HG02970 (cell line): Measurements from ENCODE around the gene METAP2.

ENCODE experiments used
- ATAC-seq: cut with Tn5 transposase; IDR thresholded peaks from one replicate; pipeline ENCODE4 v1.9.1; 2021; ENCODE audit warnings: mild to moderate bottlenecking, moderate library complexity, moderate number of reproducible peaks; ENCODE audit not compliant: unreplicated experiment, low FRiP score

Gene METAP2

DNA sequence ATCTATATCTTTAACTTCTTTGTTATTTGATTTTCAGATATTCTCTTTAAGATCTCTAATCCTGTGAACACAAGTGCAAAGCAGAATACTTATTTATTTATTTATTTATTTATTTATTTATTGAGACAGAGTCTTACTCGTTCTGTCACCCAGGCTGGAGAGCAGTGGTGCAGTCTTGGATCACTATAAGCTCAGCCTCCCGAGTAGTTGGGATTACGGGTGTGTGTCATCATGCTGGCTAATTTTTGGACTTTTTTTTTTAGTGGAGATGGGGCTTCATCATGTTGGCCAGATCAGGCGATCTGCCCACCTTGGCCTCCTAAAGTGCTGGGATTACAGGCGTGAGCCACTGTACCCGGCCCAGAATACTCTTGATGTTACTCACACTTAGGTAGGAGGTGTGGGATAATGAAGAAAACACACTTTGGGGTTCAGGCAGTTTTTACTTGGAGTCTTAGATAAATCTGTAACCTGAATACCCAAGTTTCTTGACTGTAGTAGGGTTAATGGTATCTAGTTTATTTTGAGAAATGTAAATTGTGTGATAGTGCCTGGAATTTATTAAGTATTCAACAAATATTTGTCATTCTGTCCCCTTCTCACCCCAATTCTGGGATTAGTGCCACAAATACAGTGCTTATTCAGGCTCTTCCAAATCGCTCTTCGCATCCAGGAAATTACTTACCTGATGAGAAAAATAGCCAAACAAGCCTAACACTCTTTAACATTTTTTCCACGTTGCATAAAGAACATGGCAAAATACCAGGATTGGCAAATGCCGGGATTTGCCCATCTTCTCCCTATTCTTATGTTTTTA lies 33.0 kb downstream of the METAP2 start:
- no peak for ATAC-seq

DNA sequence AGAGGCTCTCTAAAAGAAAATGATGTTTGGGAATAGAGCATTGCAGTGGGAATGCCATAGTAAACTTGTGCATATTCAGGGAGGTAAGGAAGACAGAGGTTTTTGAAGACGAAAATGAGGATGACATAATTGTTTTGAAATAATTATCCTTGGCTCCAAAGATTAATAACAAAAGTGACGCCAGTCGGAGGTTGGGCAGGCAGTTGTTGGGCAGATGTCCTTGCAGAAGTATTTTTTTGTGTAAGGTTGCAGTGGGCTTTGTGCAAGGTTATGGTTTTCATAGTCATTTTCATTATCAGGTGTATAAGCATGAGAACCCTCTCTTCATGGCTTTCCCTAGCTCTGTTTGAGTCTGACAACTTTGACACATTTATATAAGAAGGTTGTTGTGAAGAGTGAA lies 35.3 kb downstream of the METAP2 start:
- ATAC-seq, result no peak

DNA sequence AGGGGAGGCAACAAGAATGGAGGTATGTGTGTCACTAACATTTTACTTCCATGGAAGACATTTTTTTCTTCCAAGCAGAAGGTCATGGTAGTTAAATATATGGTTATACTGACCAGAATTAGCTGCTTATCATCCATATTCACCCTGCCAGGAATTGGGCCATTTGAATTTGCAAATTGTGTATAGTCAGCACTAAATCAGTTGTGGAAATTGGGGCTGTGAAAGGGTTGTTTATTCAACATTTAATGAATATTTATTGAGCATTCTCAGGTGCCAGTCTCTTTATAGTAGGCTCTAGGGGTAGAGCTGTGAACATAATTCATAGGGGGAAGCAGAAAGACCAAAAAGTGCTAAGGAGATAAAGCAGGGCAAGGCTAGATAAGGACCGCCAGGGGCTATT lies 38.0 kb downstream of the METAP2 start:
- ATAC-seq, result no peak

DNA sequence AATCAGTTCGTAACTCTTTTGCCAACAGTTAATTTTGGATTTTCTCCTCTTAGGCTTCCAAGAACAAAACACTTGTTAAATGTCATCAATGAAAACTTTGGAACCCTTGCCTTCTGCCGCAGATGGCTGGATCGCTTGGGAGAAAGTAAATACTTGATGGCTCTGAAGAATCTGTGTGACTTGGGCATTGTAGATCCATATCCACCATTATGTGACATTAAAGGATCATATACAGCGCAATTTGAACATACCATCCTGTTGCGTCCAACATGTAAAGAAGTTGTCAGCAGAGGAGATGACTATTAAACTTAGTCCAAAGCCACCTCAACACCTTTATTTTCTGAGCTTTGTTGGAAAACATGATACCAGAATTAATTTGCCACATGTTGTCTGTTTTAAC lies 39.6 kb downstream of the METAP2 start:
- ATAC-seq, result no peak

DNA sequence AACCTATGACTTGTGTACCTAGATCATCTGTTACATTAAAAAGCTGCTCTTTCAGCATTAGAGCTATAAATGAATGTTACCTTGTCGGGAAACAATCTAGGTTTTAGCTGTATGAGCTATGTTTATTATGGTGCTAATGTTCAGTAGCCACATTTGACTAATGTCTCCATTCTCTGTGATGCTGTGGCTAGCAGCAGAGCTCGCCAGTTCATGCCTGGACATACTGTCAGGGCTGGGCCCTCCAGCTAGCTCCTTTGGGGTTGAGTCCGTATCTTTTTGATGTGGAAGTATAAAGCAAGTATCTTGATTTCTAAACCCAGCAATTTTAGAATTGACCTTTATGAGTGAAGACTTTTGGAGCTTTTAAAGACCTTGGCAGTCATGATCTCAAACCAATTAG lies 41.2 kb downstream of the METAP2 start:
- ATAC-seq, result no peak

DNA sequence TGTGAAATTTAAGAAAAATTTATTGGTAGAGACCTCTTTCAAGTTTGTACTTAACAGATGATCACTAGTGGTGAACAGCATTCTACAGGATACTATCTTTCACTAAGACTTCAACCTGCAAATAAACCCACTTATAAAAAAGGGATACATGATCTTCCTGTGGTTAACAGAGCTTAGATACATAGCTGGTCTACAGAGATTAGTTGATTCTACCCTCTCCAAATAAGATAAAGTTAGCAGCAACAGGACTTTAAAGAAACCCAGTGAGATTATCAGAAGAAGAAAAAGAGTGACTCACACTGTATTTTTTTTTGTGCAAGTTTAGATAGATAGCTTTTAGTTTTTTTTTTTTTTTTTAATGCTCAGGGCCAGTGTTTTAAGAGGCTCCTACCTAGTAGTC lies 42.8 kb downstream of the METAP2 start:
- ATAC-seq, result no peak

DNA sequence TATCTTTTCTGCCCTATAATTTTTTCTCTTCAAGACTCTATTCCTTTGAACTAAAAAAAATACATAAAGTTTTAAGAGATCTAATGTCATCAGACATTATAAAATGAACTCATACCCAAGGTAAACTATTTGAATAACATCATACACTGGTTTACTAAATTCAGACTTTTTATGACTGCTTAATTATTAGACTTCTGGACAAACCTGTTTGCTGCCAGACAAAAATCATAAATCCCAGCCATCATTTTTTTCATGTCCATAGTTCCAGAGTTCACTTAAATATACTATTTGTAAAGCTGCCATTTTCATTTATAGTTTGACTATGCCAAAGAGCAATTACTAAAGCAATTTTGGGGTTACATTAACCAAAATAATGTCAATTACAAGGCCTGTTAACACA lies 43.3 kb downstream of the METAP2 start:
- no peak for ATAC-seq

DNA sequence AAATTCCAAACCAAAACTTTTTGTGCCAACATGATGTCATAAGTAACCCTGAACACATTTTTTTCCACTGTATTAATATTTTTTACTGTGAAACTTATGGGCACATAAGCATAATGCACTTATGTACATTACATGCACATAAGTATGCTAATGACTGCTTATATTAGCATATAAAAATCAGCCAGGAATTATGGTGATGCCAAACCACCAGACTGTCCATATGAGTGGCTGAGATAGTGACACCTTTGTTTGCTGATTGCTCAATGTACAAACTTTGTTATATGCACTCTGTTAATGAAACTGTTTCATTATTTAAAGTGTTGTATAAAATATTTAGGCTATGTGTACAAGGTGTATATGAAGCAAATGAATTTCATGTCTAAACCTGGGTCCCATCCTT lies 45.0 kb downstream of the METAP2 start:
- no peak for ATAC-seq

DNA sequence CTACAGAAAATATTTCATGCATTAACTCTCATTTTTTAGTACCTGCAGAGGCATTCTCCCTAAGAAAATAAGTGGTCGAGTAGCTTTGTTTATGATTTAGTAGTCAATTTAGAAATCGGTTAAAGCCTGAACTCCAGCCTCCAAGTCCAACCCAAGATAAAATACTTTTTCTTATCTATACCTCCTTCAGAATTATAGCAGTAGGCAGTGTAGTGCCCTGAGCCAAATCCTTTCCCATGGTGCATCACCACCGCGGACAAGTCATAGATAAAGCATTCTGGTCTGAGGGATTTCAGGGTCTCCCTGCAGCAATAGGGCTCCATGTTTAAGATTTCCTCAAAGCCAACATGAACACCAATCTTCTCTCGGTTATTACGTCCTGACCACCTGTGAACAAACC lies 46.9 kb downstream of the METAP2 start:
- no peak for ATAC-seq

DNA sequence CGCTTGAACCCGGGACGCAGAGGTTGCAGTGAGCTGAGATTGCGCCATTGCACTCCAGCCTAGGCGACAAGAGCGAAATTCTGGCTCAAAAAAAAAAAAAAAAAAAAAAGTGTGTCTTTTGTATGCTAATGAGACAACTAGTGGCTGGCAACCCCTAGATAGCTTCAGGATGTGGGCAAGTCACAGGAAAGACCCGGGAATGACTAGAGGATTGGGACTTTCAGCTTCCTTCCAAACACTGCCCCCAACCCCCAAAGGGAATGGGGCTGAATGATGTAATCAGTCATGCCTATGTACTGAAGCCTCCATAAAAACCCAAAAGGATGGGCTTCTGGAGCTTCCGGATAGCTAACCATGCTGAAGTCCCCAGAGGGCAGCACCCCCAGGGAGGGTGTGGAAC lies 48.7 kb downstream of the METAP2 start:
- no peak for ATAC-seq

DNA sequence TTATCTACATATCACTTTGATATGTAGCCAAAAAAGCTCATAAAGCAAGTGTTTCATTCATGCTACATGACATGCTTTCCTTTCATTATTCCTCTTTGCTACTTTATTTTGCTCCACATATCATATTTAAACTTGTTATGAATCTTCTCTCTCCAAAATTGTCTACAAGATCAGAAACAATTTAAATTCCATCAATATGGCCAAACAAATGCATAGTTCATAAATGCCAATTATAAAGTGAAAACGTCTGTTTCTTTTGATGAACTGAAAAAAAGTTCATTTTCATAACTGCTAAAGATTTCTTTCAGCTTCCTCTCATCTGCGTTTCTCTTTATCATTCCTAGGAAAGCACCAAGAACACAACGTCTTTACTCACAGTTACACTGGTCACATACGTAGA lies 54.5 kb downstream of the METAP2 start:
- no peak for ATAC-seq

DNA sequence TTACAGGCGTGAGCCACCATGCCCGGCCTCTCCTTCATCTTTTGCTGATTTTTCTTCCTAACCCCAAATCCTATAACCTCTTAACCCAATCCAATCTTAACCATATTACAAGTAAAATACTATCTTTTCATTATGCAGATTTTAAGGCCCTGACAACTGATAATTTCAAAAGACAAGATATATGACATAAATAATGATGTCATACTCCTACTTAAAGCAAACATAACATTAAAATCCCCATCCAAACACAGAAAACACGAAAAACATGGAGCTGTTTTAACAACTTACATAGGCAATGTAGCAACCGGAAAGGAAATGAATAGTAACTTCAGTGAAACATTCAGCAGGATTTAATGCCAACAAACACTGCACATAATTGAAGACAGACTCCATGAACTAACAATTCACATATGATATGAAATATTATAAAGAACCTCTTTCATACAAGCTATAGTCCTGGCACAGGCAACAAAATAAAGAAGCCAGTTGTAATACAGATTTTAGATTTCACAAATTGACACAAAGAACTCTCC lies 55.8 kb downstream of the METAP2 start:
- ATAC-seq, result no peak

DNA sequence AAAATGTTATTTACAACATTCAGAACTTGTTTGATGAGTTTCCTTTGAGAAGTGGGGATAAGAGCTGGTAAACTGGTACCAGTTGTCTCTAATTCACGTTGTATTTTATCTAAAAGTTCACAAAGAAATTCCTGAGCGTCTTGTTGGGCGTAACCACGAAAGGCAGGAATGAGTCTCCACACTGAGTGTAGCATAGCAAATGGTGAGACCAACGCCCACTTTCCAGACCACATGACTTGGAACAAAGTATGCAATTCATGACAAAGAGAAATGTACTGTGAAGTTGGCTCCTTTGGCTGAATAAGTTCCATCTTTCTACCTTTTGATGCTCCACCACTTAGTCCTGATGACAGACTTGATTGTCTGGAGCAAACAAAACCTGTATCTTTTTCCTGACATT lies 58.9 kb downstream of the METAP2 start:
- ATAC-seq, result no peak

DNA sequence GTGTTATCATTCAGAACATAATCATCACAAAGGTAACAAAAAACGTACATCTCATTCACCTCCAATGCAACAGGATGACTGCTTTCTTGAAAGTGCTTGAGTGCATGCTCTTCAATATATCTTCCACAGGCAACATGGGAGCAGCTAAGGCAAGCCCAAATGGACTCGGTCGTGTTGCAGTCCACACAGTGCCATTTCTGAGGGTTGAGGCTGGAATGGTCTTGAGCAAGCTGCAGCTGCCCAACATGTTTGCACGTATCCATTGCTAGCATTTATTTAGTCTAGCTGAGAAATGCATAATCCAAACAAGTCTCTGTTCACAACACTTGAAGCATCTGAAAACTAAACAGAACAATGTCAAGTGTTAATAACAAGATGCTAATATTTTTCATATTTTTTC lies 60.0 kb downstream of the METAP2 start:
- no peak for ATAC-seq

DNA sequence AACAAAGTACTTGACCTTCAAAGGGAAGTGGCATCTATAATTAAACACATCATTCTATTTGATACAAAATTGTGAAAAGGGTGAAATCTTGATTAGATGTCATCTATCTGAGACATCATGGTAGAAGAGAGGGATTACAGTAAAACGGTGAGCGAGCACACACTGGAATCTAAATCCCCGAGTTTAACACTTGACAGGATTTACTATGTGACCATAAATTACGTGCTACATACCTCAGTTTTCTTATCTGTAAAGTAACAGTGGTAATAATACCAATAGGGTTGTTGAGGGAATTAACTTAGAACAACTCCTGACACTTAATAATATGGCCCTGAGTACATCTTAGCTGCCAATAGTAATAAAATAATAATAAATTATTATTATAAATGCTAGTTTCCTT lies 64.1 kb downstream of the METAP2 start:
- no peak for ATAC-seq

DNA sequence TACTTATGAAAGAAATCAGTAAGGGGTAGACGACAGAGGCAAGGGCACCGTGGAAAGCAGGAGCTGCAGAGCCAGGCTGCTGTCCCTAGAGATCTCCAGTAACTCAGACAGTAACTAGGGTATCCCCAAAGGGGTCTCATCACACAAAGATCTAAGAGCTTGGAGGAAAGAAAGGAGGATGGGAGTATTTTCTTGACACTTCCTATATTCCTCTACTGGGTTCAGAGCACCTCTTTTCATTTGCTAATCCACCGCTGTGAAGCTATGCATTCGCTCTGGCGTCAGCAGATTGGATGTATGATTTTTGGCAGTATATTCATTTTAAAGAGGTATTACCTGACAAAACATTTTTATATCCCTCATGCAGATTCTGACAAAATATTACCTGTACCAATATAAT lies 64.7 kb downstream of the METAP2 start:
- ATAC-seq, result no peak

DNA sequence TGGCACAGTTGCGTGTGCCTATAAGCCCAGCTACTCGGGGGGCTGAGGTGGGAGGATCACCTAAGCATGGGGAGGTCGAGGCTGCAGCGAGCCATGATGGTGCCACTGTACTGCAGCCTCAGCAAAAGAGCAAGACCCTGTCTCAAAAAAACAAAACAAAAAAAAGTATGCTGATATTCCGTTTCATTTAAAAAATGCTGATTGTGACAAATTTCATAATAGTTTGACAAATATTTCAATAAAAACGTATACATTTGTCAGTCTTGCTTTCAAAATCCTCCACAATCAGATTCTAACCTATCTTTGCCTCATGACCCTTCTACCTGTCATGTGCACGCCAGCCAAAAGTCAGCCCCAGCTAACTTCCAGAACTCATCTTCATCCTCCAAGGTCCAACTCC lies 67.5 kb downstream of the METAP2 start:
- ATAC-seq, result no peak

DNA sequence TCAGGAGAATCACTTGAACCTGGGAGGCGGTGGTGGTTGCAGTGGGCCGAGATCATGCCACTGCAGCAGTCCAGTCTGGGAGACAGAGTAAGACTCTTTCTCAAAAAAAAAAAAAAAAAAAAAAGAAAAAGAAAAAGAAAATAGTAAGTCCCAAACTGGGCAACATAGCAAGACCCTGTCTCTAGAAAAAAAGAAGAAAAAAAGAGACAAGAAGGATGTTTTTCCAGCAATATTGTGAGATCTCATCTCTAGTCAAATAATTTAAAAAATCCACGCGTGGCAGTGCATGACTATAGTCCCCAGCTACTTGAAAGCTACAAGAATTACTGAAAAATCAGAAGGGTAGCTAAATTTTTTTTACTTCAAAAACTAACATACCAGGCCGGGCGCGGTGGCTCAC lies 69.4 kb downstream of the METAP2 start:
- no peak for ATAC-seq

DNA sequence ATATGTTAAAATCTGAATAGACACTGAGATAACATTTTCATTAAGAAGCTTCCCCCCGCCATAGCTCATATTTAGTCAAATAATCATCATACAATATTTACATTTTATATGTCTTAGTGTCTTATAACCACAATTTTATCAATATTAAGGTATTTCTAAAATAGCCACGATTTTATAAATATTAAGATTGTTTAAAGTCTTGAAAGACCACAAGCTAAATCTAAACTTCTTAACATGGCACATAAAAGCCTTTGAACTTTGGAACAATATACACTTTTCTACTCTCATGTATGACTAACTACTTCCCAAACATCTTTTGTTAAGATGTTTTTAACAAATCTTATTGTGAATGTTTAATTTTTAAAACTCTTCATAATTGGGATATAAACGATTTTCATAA lies 70.8 kb downstream of the METAP2 start:
- no peak for ATAC-seq

DNA sequence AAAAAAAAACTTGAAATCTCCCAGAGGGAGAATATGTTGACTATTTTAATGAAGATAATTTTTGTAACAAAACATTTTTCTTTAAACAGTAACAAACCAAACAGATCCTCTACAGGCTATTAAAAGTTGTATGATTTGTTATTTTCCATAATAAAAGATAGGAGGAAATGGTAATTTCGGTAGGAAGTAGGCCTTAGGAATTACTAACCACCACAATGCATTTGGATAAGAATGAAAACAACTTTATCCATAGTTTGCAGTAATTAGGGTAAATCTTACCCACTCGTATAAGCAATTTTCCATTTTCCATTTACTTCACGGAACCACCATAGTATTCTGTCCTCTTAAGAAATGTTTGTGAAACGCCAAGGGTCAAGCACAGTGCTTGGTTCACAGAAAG lies 71.4 kb downstream of the METAP2 start:
- ATAC-seq, result no peak

DNA sequence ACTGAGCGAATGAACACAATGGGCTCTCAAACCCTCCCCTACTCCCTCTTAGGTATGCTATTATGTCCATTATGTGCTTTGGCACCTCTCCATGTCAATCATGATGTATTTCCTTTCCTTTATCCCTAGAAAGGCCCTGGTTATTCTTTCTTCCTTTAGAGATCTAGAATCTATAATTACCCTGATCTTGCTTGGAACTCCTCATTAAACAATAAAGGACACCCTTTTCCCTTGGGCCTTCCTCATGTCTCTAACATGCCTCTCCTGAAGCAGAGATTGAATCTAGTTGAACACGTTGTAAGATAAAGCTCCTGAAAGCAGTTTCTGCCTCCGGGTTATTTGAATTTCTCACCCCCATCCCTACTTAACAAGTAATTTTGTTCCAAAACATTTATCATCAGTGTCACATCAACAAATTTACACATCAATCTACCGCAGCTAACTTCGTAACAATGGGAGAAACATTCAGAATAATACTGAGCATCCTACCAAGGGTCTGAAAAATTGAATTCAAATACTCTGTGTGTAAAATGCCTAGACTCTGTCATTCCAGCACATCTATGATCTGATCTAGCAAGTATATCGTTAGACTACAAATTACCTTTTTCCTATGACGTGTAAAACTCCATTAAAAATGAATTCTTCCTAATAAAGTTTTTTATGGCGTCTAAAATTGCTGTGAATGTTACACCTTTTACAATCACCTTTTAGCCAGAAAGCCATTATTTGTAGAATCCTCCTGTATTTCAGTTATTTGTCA lies 72.0 kb downstream of the METAP2 start:
- ATAC-seq, result no peak

DNA sequence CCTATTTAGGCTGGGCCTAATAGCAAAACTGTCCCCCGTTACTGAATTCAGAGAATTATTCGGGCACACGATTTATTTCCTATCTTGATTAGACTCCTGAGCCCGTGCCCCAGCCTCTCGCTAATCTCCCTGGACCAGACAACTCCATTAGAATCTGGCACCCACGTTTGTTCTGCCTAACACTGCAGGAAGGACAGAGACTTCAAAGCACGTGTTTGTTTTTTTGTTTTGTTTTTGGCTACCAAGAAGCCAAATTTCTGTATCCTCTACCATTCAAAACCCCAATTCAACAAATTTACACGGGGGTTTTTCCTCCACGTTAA lies 72.5 kb downstream of the METAP2 start:
- no peak for ATAC-seq
